ENCODE data around the gene NEK1. TPM values are rescaled to one million over a fixed set of nuclear protein-coding genes. Genes with fewer than 3 reads are reported as not detected.
"Not testable (repeated sequence)": the region's sequence is repeated elsewhere in the genome, so short reads cannot be mapped to it uniquely, and the experiment has no call there.

The NEK1 gene
- total RNA-seq, 1 donor from 2014 or later = 15.9 TPM

DNA sequence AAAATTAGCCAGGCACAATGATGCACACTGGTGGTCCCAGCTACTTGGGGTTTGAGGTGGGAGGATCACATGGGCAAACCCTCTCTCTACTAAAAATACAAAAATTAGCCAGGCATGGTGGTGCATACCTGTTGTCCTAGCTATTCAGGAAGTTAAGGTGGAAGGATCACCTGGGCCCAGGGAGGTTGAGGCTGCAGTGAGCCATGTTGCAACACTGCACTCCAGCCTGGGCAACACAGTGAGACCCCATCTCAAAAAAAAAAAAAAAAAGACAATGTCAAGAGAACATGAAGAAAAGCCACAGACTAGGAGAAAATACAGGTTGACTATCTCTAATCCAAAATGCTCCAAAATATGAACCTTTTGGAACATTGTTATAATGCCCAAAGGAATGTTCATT, 153.8 kb downstream of the NEK1 start:
- intact Hi-C loops (cut with micrococcal nuclease) = no loop called here
- ATAC-seq = no peak
- DNase-seq = no peak

DNA sequence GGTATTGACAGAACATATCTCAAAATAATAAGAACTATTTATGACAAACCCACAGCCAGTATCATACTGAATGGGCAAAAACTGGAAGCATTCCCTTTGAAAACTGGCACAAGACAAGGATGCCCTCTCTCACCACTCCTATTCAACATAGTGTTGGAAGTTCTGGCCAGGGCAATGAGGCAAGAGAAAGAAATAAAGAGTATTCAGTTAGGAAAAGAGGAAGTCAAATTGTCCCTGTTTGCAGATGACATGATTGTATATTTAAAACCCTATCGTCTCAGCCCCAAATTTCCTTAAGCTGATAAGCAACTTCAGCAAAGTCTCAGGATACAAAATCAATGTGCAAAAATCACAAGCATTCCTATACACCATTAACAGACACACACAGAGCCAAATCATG, 159.7 kb downstream of the NEK1 start:
- DNase-seq; intact Hi-C loops (cut with micrococcal nuclease); ATAC-seq: not testable (repeated sequence)

DNA sequence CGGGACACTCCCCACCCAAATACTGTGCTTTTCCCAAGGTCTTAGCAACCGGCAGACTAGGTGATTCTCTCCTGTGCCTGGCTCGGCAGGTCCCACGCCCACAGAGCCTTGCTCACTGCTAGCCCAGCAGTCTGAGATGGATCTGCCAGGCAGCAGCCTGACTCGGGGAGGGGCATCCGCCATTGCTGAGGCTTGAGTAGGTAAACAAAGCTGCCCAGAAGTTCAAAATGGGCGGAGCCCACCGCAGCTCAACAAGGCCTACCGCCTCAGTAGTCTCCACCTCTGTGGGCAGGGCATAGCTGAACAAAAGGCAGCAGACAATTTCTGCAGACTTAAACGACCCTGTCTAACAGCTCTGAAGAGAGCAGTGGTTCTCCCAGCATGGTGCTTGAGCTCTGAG, 163.4 kb downstream of the NEK1 start:
- ATAC-seq; intact Hi-C loops (cut with micrococcal nuclease); DNase-seq: not testable (repeated sequence)

DNA sequence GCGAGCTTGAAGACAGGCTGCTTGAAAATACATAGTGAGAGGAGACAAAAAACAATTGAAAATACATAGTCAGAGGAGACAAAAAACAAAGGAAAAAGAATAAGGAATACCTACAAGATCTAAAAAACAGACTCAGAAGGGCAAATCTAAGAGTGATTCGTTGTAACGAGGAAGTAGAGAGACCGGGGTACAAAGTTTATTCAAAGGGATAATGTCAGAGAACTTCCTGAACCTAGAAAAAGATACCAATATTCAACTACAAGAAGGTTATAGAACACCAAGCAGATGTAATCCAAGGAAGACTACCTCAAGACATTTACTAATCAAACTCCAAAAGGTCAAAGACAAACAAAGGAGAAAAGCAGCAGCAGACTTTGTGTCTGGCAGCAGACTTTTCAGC, 165.6 kb downstream of the NEK1 start:
- ATAC-seq (no peak), DNase-seq (no peak)
- intact Hi-C loops (cut with micrococcal nuclease) = no loop called here

DNA sequence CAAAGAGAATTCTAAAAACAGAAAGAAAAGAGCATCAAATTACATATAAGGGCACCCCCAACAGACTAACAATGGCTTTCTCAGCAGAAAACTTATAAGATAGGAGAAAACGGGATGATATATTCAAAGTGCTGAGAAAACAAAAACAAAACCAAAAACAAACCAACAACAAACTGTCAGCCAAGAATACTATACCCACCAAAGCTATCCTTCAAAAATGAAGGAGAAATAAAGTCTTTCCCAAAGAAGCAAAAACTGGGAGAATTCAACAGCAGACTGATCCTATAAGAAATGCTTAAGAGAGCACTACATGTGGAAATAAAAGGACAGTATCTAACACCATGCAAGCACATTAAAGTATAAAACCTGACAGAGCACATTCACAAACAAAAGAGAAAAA, 168.6 kb downstream of the NEK1 start:
- no peak for ATAC-seq
- intact Hi-C loops (cut with micrococcal nuclease) = no loop called here

DNA sequence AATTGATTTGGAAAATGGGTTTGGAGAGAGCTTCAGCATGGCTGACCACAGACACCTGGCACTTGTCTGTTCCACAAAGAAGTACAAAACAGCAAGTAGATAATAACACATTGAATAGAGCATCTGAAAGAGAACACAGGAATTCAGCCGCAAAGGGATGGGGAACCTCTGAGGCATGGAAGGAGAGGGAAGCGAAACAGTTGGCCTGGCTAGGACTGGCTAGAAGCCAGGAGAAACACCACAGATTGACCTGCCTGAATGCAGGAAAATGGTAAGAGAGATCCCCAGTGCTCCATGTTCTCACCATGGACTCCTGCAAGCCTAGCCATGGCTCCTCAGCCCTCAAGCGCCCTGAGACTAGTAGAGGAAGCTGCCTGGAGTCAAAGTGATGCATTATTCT, 171.9 kb downstream of the NEK1 start:
- intact Hi-C loops (cut with micrococcal nuclease) = no loop called here
- no peak for DNase-seq
- peak; percentile 23 for ATAC-seq

More for the DNA sequence above, 168.6 kb downstream of the NEK1 start:
- no peak for DNase-seq

DNA sequence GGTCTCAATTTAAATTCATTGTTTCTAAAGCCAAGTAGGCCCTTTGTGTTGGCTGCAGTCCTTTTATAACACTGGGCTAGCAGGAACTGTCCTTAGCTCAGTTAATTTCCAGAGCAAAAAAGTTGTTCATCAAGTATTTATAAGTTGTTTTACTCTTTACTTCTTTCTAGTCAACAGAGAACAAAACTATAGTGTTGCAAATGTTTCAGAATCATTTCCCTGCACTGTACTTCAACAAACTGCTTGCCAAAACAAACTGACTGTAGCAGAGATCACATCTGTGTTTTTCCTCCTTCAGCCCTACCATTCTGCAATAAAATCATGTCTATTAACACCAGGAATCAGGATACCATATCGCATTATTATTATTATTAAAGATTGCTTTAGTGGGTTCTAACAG, 173.1 kb downstream of the NEK1 start:
- intact Hi-C loops (cut with micrococcal nuclease) = no loop called here
- DNase-seq (no peak), ATAC-seq (peak; percentile 60)

DNA sequence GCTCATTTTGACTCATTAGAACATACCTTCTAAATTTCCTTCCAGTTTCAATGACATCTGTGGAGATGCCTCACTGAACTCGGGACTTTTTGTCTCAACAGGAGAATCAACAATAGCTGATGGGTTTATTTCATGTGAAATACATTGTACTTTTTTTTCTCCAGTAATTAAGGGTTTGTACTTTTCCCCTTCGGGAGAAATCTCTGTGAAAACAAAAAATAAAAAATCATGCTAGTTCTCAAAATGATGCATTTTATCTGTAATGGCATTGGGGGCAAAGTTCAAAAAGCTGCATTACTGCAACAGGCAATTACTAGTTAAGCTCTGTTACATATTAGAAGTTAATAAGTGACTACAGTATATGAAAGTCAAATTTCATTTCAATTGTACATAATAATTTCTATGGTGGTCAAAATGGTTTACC, 174.3 kb downstream of the NEK1 start:
- no peak for ATAC-seq
- no peak for DNase-seq
- intact Hi-C loops (cut with micrococcal nuclease) = no loop called here

DNA sequence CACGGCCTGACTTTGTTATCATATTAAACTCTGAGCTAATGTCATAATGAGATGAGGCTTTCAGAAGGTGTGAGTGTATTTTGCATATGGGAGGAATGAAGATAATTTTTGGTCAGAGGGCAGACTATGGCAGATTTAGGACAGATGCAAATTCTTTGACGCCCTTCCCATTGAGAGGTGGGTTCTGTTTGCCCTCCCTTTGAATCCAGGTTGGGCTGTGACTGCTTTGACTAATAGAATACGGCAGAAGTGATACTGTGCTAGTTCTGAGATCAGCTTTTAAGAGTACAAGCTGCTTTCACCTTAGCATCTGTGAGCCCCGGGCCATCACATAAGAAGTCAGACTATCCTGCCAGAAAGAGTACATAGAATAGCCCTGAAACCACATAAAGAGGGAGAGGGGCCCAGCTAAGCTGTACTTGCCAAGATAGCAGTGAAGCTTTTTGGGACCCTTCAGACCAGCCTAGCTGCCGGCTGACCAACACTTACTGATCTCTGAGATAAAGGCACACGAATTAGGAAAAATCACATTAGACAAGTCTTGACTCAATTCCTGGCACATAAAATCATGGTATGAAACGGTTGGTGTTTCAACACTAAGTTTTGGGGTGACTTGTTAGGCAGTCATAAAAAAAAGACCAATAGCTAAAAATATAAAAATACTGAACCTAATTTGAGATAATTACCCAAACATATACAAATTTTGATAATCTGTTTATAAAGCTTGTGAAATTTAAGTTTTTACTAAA, 174.9 kb downstream of the NEK1 start:
- DNase-seq = no peak
- ATAC-seq = no peak
- intact Hi-C loops (cut with micrococcal nuclease) = no loop called here

DNA sequence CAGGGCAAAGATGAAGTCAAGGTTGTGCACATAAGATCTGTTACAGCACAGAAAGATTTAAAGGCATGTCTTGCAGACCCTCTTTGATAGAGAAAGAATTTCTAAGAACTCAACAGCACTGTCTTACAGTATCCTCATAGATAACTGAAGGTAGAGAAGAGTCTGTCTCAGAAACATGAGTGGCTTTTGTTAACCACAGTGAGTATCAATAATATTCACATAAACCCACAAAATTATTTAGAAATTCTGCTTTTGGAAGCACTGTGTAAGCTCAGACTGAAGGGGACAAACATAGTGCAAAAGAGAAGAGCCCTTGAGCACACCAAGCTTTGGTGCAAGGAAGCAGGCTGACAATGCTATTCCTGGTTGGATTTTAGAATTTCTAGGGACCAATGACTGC, 175.6 kb downstream of the NEK1 start:
- ATAC-seq = no peak
- DNase-seq = no peak
- intact Hi-C loops (cut with micrococcal nuclease) = no loop called here

DNA sequence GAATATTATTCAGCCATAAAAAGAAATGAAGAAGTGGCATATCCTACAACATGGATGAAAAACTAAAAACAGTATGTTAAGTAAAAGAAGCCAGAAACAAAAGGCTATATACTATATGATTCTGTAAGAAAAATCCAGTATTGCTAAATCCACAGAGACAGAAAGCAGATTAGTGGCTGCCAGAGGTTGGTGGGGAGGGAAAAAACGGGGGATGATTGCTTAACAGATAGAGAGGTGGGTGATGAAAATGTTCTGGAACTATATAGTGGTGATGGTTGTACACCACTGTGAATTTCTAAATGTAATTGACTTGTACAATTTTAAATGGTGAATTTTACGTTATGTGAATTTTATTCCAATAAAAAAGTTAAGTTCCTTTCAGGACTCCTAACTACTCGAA, 184.0 kb downstream of the NEK1 start:
- ATAC-seq (no peak), DNase-seq (no peak)
- intact Hi-C loops (cut with micrococcal nuclease) = no loop called here

DNA sequence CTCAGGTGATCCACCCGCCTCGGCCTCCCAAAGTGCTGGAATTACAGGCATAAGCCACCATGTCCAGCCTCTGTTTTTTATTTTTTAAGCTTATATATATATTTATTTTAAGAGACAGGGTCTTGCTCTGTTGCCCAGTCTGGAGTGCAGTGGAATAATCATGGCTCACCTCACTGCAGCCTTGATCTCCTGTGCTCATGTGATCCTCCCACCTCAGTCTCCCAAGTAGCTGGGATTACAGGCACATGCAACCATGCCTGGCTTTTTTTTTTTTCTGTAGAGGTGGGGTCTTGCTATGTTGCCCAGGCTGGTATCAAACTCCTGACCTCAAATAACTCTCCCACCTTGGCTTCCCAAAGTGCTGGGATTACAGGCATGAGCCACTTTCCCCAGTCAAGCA, 184.7 kb downstream of the NEK1 start:
- ATAC-seq; DNase-seq; intact Hi-C loops (cut with micrococcal nuclease): not testable (repeated sequence)

DNA sequence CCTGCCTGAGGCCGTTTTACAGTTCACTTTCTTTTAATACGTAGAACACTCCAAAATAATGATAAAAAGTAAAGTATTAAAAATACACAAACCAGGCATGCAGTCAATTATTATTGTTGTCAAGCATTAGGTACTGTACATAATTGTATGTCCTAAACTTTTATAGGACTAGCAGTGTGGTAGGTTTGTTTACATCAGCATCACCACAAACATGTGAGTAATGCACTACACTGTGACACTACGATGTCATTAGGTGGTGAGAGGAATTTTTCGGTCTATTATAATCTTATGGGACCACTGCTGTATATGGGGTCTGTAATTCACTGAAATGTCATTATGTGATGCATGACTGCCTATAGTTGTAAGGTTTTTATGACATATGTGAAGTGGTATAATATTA, 192.1 kb downstream of the NEK1 start:
- intact Hi-C loops (cut with micrococcal nuclease) = no loop called here
- no peak for ATAC-seq
- DNase-seq = no peak

DNA sequence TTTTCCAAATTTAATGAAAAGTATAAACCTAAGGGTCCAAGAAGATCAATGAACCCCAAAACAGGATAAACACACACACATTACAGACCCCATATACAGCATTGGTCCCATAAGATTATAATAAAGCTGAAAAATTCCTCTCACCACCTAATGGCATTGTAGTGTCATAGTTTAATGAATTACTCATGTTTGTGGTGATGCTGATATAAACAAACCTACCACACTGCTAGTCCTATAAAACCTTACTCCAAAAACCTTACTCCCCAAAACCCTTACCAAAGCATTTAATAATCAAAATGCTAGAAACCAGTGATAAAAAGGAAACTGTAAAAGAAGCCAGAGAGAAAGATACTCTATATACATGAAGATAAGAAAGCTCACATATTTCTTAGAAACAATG, 193.5 kb downstream of the NEK1 start:
- intact Hi-C loops (cut with micrococcal nuclease) = no loop called here
- ATAC-seq (no peak), DNase-seq (no peak)

DNA sequence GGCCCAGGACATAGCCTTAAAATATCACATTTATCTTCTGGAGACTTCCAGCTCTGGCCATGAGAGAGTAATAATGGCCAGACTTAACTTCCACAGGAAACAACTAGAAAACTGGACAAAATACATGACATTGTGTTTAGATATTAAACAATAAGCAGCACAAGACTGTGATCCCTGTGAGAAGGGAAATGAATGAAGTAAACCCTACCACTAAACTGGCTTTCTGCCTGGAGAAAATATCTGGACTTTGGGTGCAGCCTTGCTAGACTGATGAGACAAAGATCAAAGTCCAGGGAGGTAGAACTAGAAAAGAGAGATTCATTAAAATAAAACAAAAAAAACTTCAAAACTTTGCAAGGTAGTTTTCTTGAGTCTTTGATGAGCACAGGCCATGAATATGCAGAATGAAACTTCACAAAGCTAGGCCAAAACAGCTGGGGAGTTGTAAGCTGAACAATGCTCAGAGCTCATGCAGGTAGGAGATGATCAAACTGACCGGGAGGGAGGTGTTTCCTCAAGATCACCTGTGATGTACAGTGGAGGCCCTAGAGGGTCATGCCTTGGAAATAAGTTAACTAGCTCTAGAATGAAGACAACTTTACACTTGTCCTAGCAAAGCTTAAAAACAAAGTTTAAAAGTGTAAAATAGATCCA, 194.6 kb downstream of the NEK1 start:
- DNase-seq (no peak), ATAC-seq (no peak)
- intact Hi-C loops (cut with micrococcal nuclease) = no loop called here

DNA sequence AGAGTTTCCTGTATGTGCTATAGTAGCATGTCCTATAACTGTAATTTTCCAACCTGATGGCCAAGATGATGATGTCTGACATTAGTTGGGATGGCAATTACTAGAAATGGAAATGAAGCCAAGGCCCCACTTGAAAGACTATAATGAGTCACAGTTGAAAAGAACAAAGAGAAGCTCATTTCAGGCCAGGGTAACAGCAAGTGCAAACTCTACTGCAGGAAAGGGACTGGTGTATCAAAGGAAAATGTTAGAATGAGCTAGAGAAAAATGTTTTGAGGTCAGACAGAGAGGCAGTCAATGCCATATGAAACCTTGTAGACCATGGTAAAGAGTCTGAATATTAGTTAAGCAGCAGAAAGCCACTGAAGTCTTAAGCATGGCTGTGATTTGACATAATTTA, 195.4 kb downstream of the NEK1 start:
- no peak for DNase-seq
- ATAC-seq = no peak
- intact Hi-C loops (cut with micrococcal nuclease) = no loop called here

DNA sequence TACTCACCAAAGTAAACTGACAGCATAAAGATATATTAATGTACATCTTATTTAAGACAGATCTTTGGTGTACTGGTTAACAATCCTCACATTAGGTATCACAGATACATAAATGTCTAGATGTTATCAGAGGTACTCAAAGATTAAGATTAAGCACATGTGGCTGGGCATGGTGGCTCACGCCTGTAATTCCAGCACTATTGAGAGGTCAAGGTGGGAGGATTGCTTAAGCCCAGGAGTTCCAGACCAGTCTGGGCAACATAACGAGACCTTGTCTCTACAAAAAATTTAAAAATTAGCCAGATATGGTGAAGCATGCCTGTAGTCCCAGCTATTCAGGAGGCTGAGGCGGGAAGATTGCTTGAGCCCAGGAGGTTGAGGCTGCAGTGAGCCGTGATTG, 195.9 kb downstream of the NEK1 start:
- intact Hi-C loops (cut with micrococcal nuclease) = no loop called here
- no peak for ATAC-seq
- no peak for DNase-seq

DNA sequence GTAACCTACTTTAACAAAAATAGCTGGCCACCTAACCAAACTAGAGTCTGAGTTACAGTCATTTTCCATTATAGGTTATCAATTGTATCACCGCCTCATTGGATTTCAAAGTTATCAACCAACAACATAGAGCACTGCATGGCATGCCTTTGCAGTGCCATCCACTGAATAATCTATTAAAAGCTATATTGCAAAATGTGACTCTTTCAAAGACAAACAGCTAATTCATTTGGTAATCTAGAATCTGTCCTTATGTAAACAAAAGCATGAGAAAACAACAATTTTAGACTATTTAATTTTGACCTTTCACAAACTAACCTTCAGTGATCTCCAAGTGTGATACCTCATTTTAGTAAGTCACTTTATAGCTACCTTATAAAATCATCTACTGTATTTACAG, 197.5 kb downstream of the NEK1 start:
- DNase-seq = no peak
- intact Hi-C loops (cut with micrococcal nuclease) = no loop called here
- ATAC-seq = no peak

DNA sequence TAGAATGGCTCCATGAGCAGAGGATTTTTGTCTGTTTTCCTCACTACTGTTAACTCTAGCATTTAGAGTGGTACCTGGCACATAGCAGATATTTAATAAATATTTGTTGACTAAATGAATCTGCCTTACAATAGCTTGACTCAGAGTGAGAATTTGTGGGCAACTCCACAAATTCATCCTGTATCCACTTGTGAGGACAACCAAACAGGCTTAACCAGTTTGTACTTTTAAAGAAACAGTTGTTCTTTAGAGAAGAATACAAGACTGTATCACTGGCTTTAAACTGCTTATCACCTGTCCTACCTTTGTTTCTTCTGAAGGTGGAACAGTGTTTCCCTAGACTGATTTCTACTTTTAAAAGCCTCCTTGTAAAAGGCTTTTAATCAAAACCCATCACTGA, 200.3 kb downstream of the NEK1 start:
- ATAC-seq (no peak), DNase-seq (no peak)
- intact Hi-C loops (cut with micrococcal nuclease) = no loop called here

DNA sequence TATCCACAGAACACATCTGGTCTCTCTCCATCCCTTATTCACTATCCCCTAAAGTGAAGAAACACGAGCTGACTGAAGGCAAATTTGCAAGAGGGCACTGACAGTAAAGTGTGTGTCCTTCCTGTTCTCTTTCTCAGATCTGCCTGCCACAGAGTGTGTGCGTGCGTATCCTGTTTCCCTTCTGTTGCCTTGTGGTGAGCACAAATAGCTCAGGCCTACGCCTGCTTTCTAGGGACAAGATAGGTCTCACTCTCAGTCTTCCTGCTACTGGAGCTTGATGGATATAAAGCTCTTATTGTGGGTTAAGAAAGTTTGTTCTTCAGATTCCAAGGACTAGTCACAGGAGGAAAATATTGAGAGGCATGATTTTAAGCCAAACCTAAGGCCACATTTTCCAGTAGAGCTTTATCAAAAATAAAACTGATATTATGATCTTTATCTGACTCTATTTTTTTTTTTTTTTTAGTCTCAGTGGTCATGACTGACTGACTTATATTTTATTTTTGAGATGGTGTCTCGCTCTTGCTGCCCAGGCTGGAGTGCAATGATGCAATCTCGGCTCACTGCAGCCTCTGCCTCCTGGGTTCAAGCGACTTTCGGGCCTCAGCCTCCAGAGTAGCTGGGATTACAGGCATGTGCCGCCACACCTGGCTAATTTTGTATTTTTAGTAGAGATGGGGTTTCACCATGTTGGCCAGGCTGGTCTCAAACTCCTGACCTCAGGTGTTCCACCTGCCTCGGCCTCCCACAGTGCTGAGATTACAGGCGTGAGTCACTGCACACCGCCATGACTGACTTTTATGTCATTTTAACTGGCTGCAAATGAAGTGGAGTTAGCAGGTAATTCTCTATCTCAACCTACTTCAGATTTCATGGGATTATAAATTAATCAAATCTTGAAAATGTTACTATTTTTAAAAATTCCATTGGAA, 201.3 kb downstream of the NEK1 start:
- intact Hi-C loops (cut with micrococcal nuclease) = no loop called here
- DNase-seq (no peak), ATAC-seq (peak; percentile 46)
